Activated CD8-positive, alpha-beta memory T cell treated with anti-CD3 and anti-CD28 coated beads, Interleukin-2, amount 50 U/mL, for 24 hours (primary cell): ENCODE results near the gene ENTPD1.

Experiments
- DNase-seq: peaks from one replicate; pipeline ENCODE4 v3.0.0-alpha.2; 2020; ENCODE audit errors: extremely low read depth

The ENTPD1 gene

DNA sequence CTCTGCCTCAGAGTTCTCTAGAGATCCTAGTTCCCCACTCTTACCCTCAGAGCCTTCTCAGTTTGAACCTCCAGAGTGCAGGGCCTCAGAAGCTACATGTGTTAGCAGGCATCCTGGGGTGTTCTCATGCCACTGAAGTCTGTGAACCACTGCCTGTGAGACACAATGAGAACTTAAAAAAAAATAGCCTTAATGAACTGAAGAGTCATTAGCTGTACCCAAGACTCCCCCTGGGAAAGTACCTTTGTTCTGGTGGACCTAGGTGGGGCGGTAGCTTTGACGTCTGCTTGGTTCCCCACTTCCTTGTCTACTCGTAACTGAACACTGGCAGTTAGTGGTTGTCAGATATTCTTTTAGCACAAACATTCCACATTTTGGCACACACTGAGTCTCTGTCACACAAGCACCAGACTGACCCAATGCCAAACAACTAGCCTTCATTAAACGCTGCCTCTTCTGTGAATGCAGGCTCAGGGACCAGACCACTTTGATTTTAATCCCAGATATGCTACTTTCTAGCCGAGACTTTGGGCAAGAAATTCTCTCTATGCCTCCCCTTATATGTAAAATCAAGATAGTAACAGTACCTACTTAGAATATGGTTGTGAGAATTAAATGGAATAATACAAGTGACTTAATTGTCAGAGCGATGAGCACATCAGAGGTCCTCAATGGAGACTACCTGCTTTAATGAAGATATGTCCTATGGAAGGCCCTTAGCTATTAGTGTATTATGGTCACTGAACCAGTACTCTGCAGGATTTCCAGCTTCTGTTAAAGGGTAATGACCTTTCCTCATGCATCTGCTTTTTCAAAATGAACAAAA, 76.5 kb downstream of the ENTPD1 start:
- DNase-seq, result no peak

DNA sequence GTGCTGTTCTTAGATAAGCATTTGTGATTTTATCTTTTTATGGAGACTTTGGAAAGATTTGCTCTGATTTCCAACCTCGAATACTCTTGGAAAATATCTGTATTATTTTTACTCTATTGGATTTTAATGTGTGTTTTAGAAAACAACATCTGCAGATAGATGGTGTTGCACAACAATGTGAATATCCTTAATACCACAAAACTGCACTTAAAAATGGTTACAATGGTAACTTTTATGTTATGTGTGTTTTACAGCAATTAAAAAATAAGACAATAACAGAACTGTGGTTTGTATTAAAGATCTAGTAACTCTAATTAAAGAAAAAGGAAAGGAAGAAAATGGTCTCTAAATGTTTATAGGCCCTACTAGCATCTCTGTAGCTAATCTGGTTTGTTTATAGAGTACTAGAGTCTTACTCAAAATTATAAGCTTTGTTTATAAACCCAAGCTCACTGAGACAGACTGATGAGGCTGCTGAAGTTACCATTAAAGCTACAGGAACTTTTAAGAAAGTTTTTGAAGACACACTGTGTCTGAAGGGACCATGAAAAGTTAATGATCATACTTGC, 77.2 kb downstream of the ENTPD1 start:
- no peak for DNase-seq

GRCh38 chr10:95834406-95834805, 78.4 kb downstream of the ENTPD1 start:
- no peak for DNase-seq

GRCh38 chr10:95835149-95835860, 79.3 kb downstream of the ENTPD1 start:
- DNase-seq, result no peak

- no peak for DNase-seq
Measured at GRCh38 chr10:95835911-95836310, 79.9 kb downstream of the ENTPD1 start.

GRCh38 chr10:95836610-95837355, 80.8 kb downstream of the ENTPD1 start:
- no peak for DNase-seq

DNA sequence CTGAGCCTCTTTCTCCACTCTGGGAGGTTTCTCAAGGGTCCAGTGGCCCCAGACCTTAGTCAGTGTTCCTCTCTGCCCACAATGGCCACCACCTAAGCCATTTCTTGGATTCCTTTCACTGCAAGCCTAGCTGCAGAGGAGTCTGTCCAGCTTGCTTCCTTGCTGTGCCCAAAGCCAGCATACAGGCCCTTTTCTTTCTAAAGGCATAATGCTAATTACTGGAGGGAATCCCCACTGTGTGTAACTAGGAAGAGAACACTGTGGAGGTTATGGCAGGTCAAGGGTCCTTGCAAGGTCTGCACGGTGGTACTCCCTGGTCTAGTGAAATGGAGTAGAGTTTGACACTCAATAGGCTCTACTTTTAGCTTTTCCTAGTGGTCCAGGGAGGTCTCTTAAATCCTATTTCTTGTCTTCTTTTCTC, 81.4 kb downstream of the ENTPD1 start:
- DNase-seq, result no peak

- no peak for DNase-seq
Measured at GRCh38 chr10:95837783-95838182, 81.8 kb downstream of the ENTPD1 start.

DNA sequence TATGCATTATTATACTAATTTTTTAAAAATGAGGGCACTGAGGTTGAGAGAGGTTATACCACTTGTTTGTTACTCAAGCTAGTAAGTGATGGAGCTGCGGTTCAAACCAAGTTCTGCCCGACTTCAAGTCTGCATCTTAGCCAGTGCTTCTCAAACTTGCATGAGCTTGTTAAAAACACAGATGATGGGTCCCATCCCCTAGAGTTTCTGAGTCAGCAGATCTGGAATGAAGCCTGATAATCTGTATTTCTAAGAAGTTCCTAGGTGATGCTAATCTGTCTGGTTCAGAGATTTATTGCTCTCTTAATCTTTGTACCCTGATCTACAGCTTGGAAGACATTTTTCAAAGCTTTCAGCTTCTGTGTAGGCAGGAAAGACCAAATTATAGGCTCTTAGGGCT, 84.2 kb downstream of the ENTPD1 start:
- DNase-seq, result no peak

- DNase-seq, result no peak
Measured at GRCh38 chr10:95840681-95841080, 84.7 kb downstream of the ENTPD1 start.

- no peak for DNase-seq
Measured at GRCh38 chr10:95841661-95842498, 85.9 kb downstream of the ENTPD1 start.

- DNase-seq, result no peak
Measured at GRCh38 chr10:95845411-95845810, 89.4 kb downstream of the ENTPD1 start.

- DNase-seq, result no peak
Measured at GRCh38 chr10:95847007-95847406, 91.0 kb downstream of the ENTPD1 start.

- DNase-seq, result no peak
Measured at GRCh38 chr10:95848841-95849240, 92.9 kb downstream of the ENTPD1 start.

GRCh38 chr10:95850791-95851190, 94.8 kb downstream of the ENTPD1 start:
- DNase-seq, result no peak

DNA sequence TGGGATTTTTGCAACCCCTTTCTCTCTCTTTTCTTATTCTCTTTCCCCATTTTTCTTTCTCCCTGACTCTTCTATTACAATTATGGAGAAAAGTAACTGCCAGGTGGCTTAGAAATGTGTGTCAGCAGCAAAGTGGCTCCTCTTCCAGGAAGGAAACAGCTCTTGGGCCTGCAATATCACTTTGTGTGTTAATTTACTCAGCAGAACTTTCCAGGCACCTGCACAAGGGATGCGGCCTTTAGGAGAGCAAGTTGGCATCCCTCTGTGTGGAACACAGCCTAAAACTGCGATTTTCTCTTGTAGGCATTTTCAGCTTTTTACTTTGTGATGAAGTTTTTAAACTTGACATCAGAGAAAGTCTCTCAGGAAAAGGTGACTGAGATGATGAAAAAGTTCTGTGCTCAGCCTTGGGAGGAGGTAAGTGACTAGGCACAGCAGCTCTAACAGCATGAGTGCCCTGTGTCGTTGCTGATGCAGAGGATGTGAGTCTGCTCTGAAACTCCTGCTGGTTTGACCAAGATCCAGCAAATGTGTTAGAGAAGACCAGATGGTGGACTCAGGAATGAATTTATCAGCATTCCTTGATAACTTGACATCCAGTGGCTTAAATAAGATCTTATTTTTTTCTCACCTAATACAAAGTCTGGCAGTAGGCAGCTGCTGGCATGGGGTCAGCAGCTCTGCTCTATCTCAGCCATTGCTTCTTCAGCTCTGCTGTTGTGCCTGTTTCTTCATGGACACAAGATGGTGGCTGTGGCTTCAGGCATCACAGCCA, 104.4 kb downstream of the ENTPD1 start:
- DNase-seq, result no peak

GRCh38 chr10:95861386-95861785, 105.4 kb downstream of the ENTPD1 start:
- no peak for DNase-seq

DNA sequence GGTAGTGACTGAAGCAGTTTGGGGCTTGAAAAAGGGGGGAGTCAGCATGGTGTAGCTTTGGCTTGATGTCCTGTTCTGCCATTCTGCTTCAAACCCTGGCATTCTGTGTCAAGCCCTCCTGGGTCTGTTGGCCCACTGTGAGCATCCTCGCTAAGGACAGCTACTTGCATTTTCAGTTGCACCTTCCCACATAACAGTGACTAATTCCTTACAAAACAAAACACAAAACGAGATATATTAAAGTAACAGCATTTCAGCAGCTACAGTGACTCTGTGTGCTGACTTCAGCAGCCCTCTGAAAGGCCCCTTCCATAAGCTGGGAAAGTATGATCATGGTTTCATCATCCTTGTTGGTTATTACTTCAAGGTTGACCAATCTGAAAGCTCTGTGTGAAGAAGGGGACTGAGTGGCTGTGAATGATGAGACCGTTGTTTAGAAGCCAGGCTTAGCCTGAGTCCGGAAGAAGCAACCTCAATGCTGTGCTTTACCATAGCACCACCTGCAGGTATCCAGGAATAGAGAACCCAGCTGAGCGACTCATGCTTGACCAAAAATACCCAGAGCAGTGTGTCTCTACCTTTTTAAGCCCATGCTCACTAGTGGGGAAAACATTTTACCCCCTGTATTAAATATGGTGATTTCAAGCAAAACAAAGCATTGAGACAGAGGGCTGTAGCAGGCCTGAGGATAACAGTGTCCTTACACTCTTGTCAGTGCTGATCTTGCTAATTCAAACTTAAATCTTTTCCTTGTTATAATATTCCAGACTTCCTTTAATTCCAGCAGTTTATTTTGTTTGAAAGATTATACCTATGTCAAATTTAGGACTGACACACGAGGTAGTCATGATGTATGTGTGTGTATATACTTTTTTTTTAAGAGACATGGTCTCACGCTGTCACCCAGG, 109.2 kb downstream of the ENTPD1 start:
- DNase-seq, result no peak

- DNase-seq, result no peak
Measured at GRCh38 chr10:95865814-95866466, 110.0 kb downstream of the ENTPD1 start.
